Panc1 (cell line): ENCODE data around the gene ADCY3.

Source experiments
- CTCF ChIP-seq: fragments of 450-650 bp; IDR thresholded peaks from 2 replicates; pipeline ENCODE4 v1.5.1; 2017; ENCODE audit warnings: mild to moderate bottlenecking
- POLR2AphosphoS5 ChIP-seq: IDR thresholded peaks from 2 replicates; pipeline ENCODE4 v1.6.1; 2012; ENCODE audit warnings: mild to moderate bottlenecking, low read depth, low read length, moderate library complexity

- TF ChIP-seq CTCF (no peak), POLR2AphosphoS5 (no peak)
Observed at GRCh38 chr2:24955921-24956320, 35.9 kb upstream of the ADCY3 start.
